Rectal smooth muscle tissue (tissue), 1 donor: ENCODE results near the gene PDS5B.

ENCODE experiments used
- H3K27ac ChIP-seq: one replicate; pipeline ENCODE4 v1.7.0; 2013; ENCODE audit warnings: low read depth, low read length, inconsistent platforms
- H3K27me3 ChIP-seq: one replicate; pipeline ENCODE4 v1.7.0; 2013; ENCODE audit warnings: low read length; ENCODE audit not compliant: control insufficient read depth, insufficient read depth
- H3K36me3 ChIP-seq: one replicate; pipeline ENCODE4 v1.7.0; 2013; ENCODE audit warnings: low read length; ENCODE audit not compliant: control insufficient read depth, insufficient read depth
- H3K4me1 ChIP-seq: one replicate; pipeline ENCODE4 v1.7.0; 2013; ENCODE audit warnings: low read length; ENCODE audit not compliant: control insufficient read depth, insufficient read depth
- H3K4me3 ChIP-seq: one replicate; pipeline ENCODE4 v1.7.0; 2013; ENCODE audit warnings: low read length
- H3K9ac ChIP-seq: one replicate; pipeline ENCODE4 v1.7.0; 2013; ENCODE audit warnings: low read length

PDS5B gene

GRCh38 chr13:32594157-32594738 lies 8.0 kb downstream of the PDS5B start:
- Histone ChIP-seq H3K4me1 (peaks cover 9% of the 10 kb centered on the region), H3K9ac (no peak overlapping the region), H3K36me3 (no peaks in the 10 kb centered on the region), H3K4me3 (no peak overlapping the region), H3K27me3 (no peaks in the 10 kb centered on the region), H3K27ac (no peak overlapping the region)

- H3K4me3 ChIP-seq, result no peak overlapping the region
- peaks cover 4% of the 10 kb centered on the region for H3K4me1 ChIP-seq
- no peak overlapping the region for H3K27ac ChIP-seq
- no peaks in the 10 kb centered on the region for H3K27me3 ChIP-seq
- H3K9ac ChIP-seq, result no peak overlapping the region
- H3K36me3 ChIP-seq, result no peaks in the 10 kb centered on the region
Observed at GRCh38 chr13:32595306-32595705, 9.1 kb downstream of the PDS5B start.

GRCh38 chr13:32600890-32601289 lies 14.6 kb downstream of the PDS5B start:
- Histone ChIP-seq H3K27ac (no peak overlapping the region), H3K36me3 (no peaks in the 10 kb centered on the region), H3K27me3 (no peaks in the 10 kb centered on the region), H3K9ac (no peak overlapping the region), H3K4me1 (no peaks in the 10 kb centered on the region), H3K4me3 (no peak overlapping the region)

GRCh38 chr13:32609428-32609827 lies 23.2 kb downstream of the PDS5B start:
- no peak overlapping the region for H3K9ac ChIP-seq
- no peak overlapping the region for H3K4me3 ChIP-seq
- H3K36me3 ChIP-seq, result no peaks in the 10 kb centered on the region
- H3K27me3 ChIP-seq, result no peaks in the 10 kb centered on the region
- H3K4me1 ChIP-seq, result no peaks in the 10 kb centered on the region
- no peak overlapping the region for H3K27ac ChIP-seq

- no peaks in the 10 kb centered on the region for H3K27me3 ChIP-seq
- H3K4me1 ChIP-seq, result no peaks in the 10 kb centered on the region
- H3K36me3 ChIP-seq, result no peaks in the 10 kb centered on the region
- no peak overlapping the region for H3K27ac ChIP-seq
- H3K9ac ChIP-seq, result no peak overlapping the region
- H3K4me3 ChIP-seq, result no peak overlapping the region
Observed at GRCh38 chr13:32610538-32610937, 24.3 kb downstream of the PDS5B start.

GRCh38 chr13:32610977-32611376 lies 24.7 kb downstream of the PDS5B start:
- no peaks in the 10 kb centered on the region for H3K27me3 ChIP-seq
- no peak overlapping the region for H3K4me3 ChIP-seq
- no peaks in the 10 kb centered on the region for H3K4me1 ChIP-seq
- no peak overlapping the region for H3K9ac ChIP-seq
- no peak overlapping the region for H3K27ac ChIP-seq
- no peaks in the 10 kb centered on the region for H3K36me3 ChIP-seq

- Histone ChIP-seq H3K27ac (no peak overlapping the region), H3K4me1 (peaks cover 2% of the 10 kb centered on the region), H3K36me3 (no peaks in the 10 kb centered on the region), H3K9ac (no peak overlapping the region), H3K27me3 (no peaks in the 10 kb centered on the region), H3K4me3 (no peak overlapping the region)
Observed at GRCh38 chr13:32616883-32617511, 30.7 kb downstream of the PDS5B start.

GRCh38 chr13:32622827-32623226 lies 36.6 kb downstream of the PDS5B start:
- H3K36me3 ChIP-seq, result no peaks in the 10 kb centered on the region
- no peak overlapping the region for H3K9ac ChIP-seq
- no peak overlapping the region for H3K27ac ChIP-seq
- H3K27me3 ChIP-seq, result no peaks in the 10 kb centered on the region
- peaks cover 5% of the 10 kb centered on the region for H3K4me1 ChIP-seq
- no peak overlapping the region for H3K4me3 ChIP-seq

GRCh38 chr13:32624441-32624840 lies 38.2 kb downstream of the PDS5B start:
- Histone ChIP-seq H3K27me3 (no peaks in the 10 kb centered on the region), H3K36me3 (no peaks in the 10 kb centered on the region), H3K27ac (no peak overlapping the region), H3K4me3 (no peak overlapping the region), H3K4me1 (peaks cover 7% of the 10 kb centered on the region), H3K9ac (no peak overlapping the region)

GRCh38 chr13:32627793-32628192 lies 41.5 kb downstream of the PDS5B start:
- no peak overlapping the region for H3K9ac ChIP-seq
- peaks cover 8% of the 10 kb centered on the region for H3K4me1 ChIP-seq
- H3K4me3 ChIP-seq, result no peak overlapping the region
- H3K36me3 ChIP-seq, result no peaks in the 10 kb centered on the region
- H3K27ac ChIP-seq, result no peak overlapping the region
- H3K27me3 ChIP-seq, result no peaks in the 10 kb centered on the region

- no peaks in the 10 kb centered on the region for H3K27me3 ChIP-seq
- H3K9ac ChIP-seq, result no peak overlapping the region
- no peak overlapping the region for H3K27ac ChIP-seq
- no peaks in the 10 kb centered on the region for H3K36me3 ChIP-seq
- H3K4me3 ChIP-seq, result no peak overlapping the region
- peaks cover 8% of the 10 kb centered on the region for H3K4me1 ChIP-seq
Observed at GRCh38 chr13:32629313-32629712, 43.1 kb downstream of the PDS5B start.

- H3K36me3 ChIP-seq, result no peaks in the 10 kb centered on the region
- no peak overlapping the region for H3K4me3 ChIP-seq
- no peaks in the 10 kb centered on the region for H3K27me3 ChIP-seq
- H3K9ac ChIP-seq, result no peak overlapping the region
- H3K4me1 ChIP-seq, result peaks cover 8% of the 10 kb centered on the region
- H3K27ac ChIP-seq, result no peak overlapping the region
Observed at GRCh38 chr13:32629866-32630265, 43.6 kb downstream of the PDS5B start.

GRCh38 chr13:32632343-32632909 lies 46.2 kb downstream of the PDS5B start:
- Histone ChIP-seq H3K27me3 (no peaks in the 10 kb centered on the region), H3K27ac (no peak overlapping the region)

More at GRCh38 chr13:32632343-32632909, 46.2 kb downstream of the PDS5B start:
- H3K4me3 ChIP-seq, result no peak overlapping the region
- no peak overlapping the region for H3K9ac ChIP-seq
- peaks cover 6% of the 10 kb centered on the region for H3K4me1 ChIP-seq
- no peaks in the 10 kb centered on the region for H3K36me3 ChIP-seq
